ENCODE measurements around the gene LIMK2. TPM values are rescaled to one million over a fixed set of nuclear protein-coding genes. Genes with fewer than 3 reads are reported as not detected.
"Not testable (repeated sequence)": the region's sequence is repeated elsewhere in the genome, so short reads cannot be mapped to it uniquely, and the experiment has no call there.

LIMK2 gene
- total and polyA plus RNA-seq, 9 donors: 18.8 to 26.7 (median 22.4) TPM

- DNase-seq: peak; percentile 65
- H3K9me3 ChIP-seq (replicated peaks; ENCODE audit: control insufficient read depth, low read depth, low read length): no peaks in the 10 kb centered on the region
- no peaks in the 10 kb centered on the region for H3K27me3 ChIP-seq (ENCODE audit: control insufficient read depth, insufficient read depth, low read length)
- H3K27ac ChIP-seq (ENCODE audit: low read length): peak overlapping the region; percentile 57
- 35% methylated on average over 2 of the region's 8 CpGs for WGBS (ENCODE audit: insufficient coverage)
- H3K4me3 ChIP-seq (ENCODE audit: low read length): no peak overlapping the region
- peaks cover 6% of the 10 kb centered on the region for H3K36me3 ChIP-seq (ENCODE audit: control insufficient read depth, insufficient read depth, low read length)
- H3K4me1 ChIP-seq (ENCODE audit: control insufficient read depth, insufficient read depth, low read length): peaks cover 25% of the 10 kb centered on the region
These were observed 1.3 kb upstream of the LIMK2 start for GRCh38 chr22:31210556-31211421.

DNA sequence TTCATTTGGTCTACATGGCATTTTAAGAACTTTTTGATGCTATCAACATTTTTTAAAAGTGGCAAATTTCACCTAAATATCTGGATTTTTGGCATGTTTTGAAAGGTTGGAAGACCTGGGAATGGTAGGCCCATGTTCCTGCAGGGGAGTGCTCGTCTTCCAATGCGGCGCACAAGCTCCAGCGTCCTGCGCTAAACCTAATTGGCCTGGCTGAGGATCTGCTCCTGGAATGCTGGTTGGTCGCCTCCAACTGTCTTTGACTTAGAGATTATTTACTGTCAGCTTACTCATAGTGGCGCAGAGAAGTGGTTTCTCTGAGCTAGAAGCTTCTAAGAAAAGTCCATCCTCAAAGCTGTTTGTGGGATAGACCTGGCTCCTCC lies 626 bp upstream of the LIMK2 start:
- peak overlapping the region; percentile 57 for H3K27ac ChIP-seq (ENCODE audit: low read length)
- H3K9me3 ChIP-seq (replicated peaks; ENCODE audit: control insufficient read depth, low read depth, low read length): no peaks in the 10 kb centered on the region
- H3K4me3 ChIP-seq (ENCODE audit: low read length): peak overlapping the region; percentile 25
- no peak for DNase-seq
- no peaks in the 10 kb centered on the region for H3K27me3 ChIP-seq (ENCODE audit: control insufficient read depth, insufficient read depth, low read length)
- 76% methylated on average over 6 of the region's 7 CpGs for WGBS (ENCODE audit: insufficient coverage)
- H3K36me3 ChIP-seq (ENCODE audit: control insufficient read depth, insufficient read depth, low read length): peaks cover 6% of the 10 kb centered on the region
- H3K4me1 ChIP-seq (ENCODE audit: control insufficient read depth, insufficient read depth, low read length): peaks cover 25% of the 10 kb centered on the region

- Histone ChIP-seq H3K4me3 (ENCODE audit: low read length) (peak overlapping the region; percentile 98), H3K27ac (ENCODE audit: low read length) (peak overlapping the region; percentile 91), H3K4me1 (ENCODE audit: control insufficient read depth, insufficient read depth, low read length) (peaks cover 28% of the 10 kb centered on the region), H3K27me3 (ENCODE audit: control insufficient read depth, insufficient read depth, low read length) (no peaks in the 10 kb centered on the region), H3K9me3 (replicated peaks; ENCODE audit: control insufficient read depth, low read depth, low read length) (no peaks in the 10 kb centered on the region), H3K36me3 (ENCODE audit: control insufficient read depth, insufficient read depth, low read length) (peaks cover 6% of the 10 kb centered on the region)
- 11% methylated on average over 6 of the region's 11 CpGs for WGBS (ENCODE audit: insufficient coverage)
- DNase-seq: peak; percentile 20
These were observed 908 bp downstream of the LIMK2 start for GRCh38 chr22:31212783-31213629.

GRCh38 chr22:31215018-31215535 lies 3.0 kb downstream of the LIMK2 start:
- Histone ChIP-seq H3K27me3 (ENCODE audit: control insufficient read depth, insufficient read depth, low read length) (no peaks in the 10 kb centered on the region), H3K4me1 (ENCODE audit: control insufficient read depth, insufficient read depth, low read length) (peaks cover 26% of the 10 kb centered on the region), H3K36me3 (ENCODE audit: control insufficient read depth, insufficient read depth, low read length) (peaks cover 11% of the 10 kb centered on the region), H3K27ac (ENCODE audit: low read length) (no peak overlapping the region), H3K4me3 (ENCODE audit: low read length) (no peak overlapping the region), H3K9me3 (replicated peaks; ENCODE audit: control insufficient read depth, low read depth, low read length) (no peaks in the 10 kb centered on the region)
- WGBS (ENCODE audit: insufficient coverage): 94% methylated on average over 2 of the region's 6 CpGs
- DNase-seq: no peak

DNA sequence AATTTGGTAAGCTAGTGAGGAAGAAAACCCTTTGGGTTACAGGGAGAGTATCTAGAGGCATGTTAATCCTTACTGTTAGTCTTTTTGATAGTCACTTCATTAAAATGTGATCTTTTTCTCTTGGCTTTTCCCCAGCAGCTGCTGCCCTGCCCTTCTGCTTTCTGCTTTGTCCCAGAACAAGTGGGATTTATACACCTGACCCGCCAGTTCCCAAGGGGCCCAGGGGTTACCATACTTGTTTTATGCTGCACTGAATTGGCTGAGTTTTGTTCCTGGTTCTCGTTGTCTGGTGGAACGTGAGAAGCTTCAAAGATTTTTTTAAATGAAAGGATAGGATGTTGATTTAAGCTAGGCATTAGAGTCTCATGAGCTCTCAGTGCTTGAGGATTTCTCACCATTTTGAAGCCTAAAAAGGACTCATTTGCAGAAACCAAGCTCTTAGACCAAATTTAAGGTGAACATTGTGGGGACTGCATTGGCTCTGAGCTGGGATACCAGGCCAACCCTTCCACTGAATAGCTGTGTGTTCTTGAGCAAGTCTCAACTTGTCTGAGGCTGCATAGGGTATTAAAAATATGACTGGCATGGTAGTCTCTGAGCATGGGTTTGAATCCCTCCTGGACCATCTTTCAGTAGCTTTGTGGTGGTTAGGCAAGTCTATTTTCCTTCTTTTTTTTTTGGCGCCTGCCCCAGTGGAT lies 6.6 kb downstream of the LIMK2 start:
- Histone ChIP-seq H3K36me3 (ENCODE audit: control insufficient read depth, insufficient read depth, low read length) (peaks cover 11% of the 10 kb centered on the region), H3K4me1 (ENCODE audit: control insufficient read depth, insufficient read depth, low read length) (peaks cover 3% of the 10 kb centered on the region), H3K4me3 (ENCODE audit: low read length) (no peak overlapping the region), H3K27ac (ENCODE audit: low read length) (peak overlapping the region; percentile 13), H3K27me3 (ENCODE audit: control insufficient read depth, insufficient read depth, low read length) (no peaks in the 10 kb centered on the region), H3K9me3 (replicated peaks; ENCODE audit: control insufficient read depth, low read depth, low read length) (no peaks in the 10 kb centered on the region)
- no peak for DNase-seq
- 20% methylated on average over 1 of the region's 4 CpGs for WGBS (ENCODE audit: insufficient coverage)

DNA sequence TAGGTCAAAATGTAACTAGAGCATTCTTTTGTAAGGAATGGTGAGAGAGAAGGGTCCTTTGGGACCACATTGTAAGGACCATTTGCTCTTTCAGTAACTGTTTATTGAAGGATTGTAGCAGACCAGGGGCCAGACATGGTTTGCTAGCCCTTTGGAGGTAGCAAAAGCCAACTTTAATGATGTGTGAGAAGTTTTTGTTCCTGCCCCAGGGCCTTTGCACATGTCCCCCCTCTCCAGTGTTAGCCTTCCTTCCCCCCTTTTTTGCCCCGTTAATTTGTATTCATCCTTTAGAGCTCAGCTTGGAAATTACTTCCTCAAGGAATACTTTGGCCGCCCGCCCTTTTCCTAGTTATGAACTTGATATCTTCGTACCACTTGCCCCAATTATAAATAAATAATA lies 9.0 kb downstream of the LIMK2 start:
- WGBS (ENCODE audit: insufficient coverage): no CpG with 5 or more reads among the region's 4 CpGs
- DNase-seq: no peak
- peaks cover 5% of the 10 kb centered on the region for H3K4me1 ChIP-seq (ENCODE audit: control insufficient read depth, insufficient read depth, low read length)

GRCh38 chr22:31222736-31223135 lies 10.6 kb downstream of the LIMK2 start:
- Histone ChIP-seq H3K4me1 (ENCODE audit: control insufficient read depth, insufficient read depth, low read length) (peaks cover 3% of the 10 kb centered on the region), H3K9me3 (replicated peaks; ENCODE audit: control insufficient read depth, low read depth, low read length) (no peaks in the 10 kb centered on the region), H3K27ac (ENCODE audit: low read length) (no peak overlapping the region), H3K4me3 (ENCODE audit: low read length) (no peak overlapping the region), H3K36me3 (ENCODE audit: control insufficient read depth, insufficient read depth, low read length) (peaks cover 10% of the 10 kb centered on the region), H3K27me3 (ENCODE audit: control insufficient read depth, insufficient read depth, low read length) (no peaks in the 10 kb centered on the region)
- no peak for DNase-seq
- 82% methylated on average over 4 of the region's 5 CpGs for WGBS (ENCODE audit: insufficient coverage)

More for the DNA sequence above, 9.0 kb downstream of the LIMK2 start:
- Histone ChIP-seq H3K36me3 (ENCODE audit: control insufficient read depth, insufficient read depth, low read length) (peaks cover 5% of the 10 kb centered on the region), H3K27ac (ENCODE audit: low read length) (no peak overlapping the region), H3K27me3 (ENCODE audit: control insufficient read depth, insufficient read depth, low read length) (no peaks in the 10 kb centered on the region), H3K9me3 (replicated peaks; ENCODE audit: control insufficient read depth, low read depth, low read length) (no peaks in the 10 kb centered on the region), H3K4me3 (ENCODE audit: low read length) (no peak overlapping the region)

- Histone ChIP-seq H3K4me1 (ENCODE audit: control insufficient read depth, insufficient read depth, low read length) (peaks cover 3% of the 10 kb centered on the region), H3K9me3 (replicated peaks; ENCODE audit: control insufficient read depth, low read depth, low read length) (no peaks in the 10 kb centered on the region), H3K27me3 (ENCODE audit: control insufficient read depth, insufficient read depth, low read length) (no peaks in the 10 kb centered on the region), H3K4me3 (ENCODE audit: low read length) (no peak overlapping the region), H3K36me3 (ENCODE audit: control insufficient read depth, insufficient read depth, low read length) (peaks cover 9% of the 10 kb centered on the region), H3K27ac (ENCODE audit: low read length) (no peak overlapping the region)
- no peak for DNase-seq
- 81% methylated on average over 2 of the region's 3 CpGs for WGBS (ENCODE audit: insufficient coverage)
These were observed 11.7 kb downstream of the LIMK2 start for GRCh38 chr22:31223786-31224191.

- not testable (repeated sequence) for H3K36me3 ChIP-seq (ENCODE audit: control insufficient read depth, insufficient read depth, low read length)
These were observed 12.6 kb downstream of the LIMK2 start for GRCh38 chr22:31224691-31225090.

More at GRCh38 chr22:31224691-31225090, 12.6 kb downstream of the LIMK2 start:
- 78% methylated on average over 4 of the region's 4 CpGs for WGBS (ENCODE audit: insufficient coverage)
- not testable (repeated sequence) for DNase-seq; H3K9me3 ChIP-seq (replicated peaks; ENCODE audit: control insufficient read depth, low read depth, low read length); H3K4me1 ChIP-seq (ENCODE audit: control insufficient read depth, insufficient read depth, low read length); H3K4me3 ChIP-seq (ENCODE audit: low read length); H3K27ac ChIP-seq (ENCODE audit: low read length); H3K27me3 ChIP-seq (ENCODE audit: control insufficient read depth, insufficient read depth, low read length)

Data from muscle of leg (tissue), 11 donors.